Gastroesophageal sphincter (tissue), 3 donors: ENCODE results near the gene ACTL8.

Experiments
- CTCF ChIP-seq, 4 experiments: fragments of 200-600 bp in 2 of 4; fragments of 450-650 bp in 2 of 4; sonication (generic) in 1 of 4; IDR thresholded peaks; one replicate each; pipeline ENCODE4 v1.5.1; 2017 to 2019; ENCODE audit warnings: antibody characterized with exemption in 4 of 4, mild to moderate bottlenecking in 2 of 4, moderate library complexity in 2 of 4
- EP300 ChIP-seq: sonication (generic); formaldehyde crosslinking; IDR thresholded peaks from one replicate; pipeline ENCODE4 v1.6.1; 2017; ENCODE audit warnings: antibody characterized with exemption, mild to moderate bottlenecking

- TF ChIP-seq CTCF (IDR thresholded peaks at IDR 0.05) (no peak), EP300 (no peak)
Observed at GRCh38 chr1:17742583-17742982, 12.6 kb upstream of the ACTL8 start.
